Osteoblast (primary cell): Measurements from ENCODE around the gene ZIC1. TPM values are rescaled to one million over a fixed set of nuclear protein-coding genes. Genes with fewer than 3 reads are reported as not detected.
A peak's percentile ranks its signal among the peaks of the same experiment; 100 is the strongest.

Experiments used
- DNase-seq: peaks from one replicate; pipeline ENCODE4 v3.0.0; 2011; ENCODE audit warnings: low spot score, mixed read lengths; ENCODE audit not compliant: insufficient read length; ENCODE audit errors: missing footprints
- H2AFZ ChIP-seq: 2 replicates; pipeline ENCODE4 v1.6.0; 2011; ENCODE audit warnings: mild to moderate bottlenecking, low read length
- H3K27ac ChIP-seq: 2 replicates; pipeline ENCODE4 v1.5.1; 2011; ENCODE audit warnings: mild to moderate bottlenecking, low read depth, low read length, moderate library complexity
- H3K27me3 ChIP-seq: 2 replicates; pipeline ENCODE4 v1.6.0; 2012; ENCODE audit warnings: mild to moderate bottlenecking, control low read depth, inconsistent platforms, low read length, moderate library complexity; ENCODE audit not compliant: insufficient read depth
- H3K36me3 ChIP-seq: 2 replicates; pipeline ENCODE4 v1.5.1; 2011; ENCODE audit warnings: mild to moderate bottlenecking, low read length, control low read depth, moderate library complexity; ENCODE audit not compliant: insufficient read depth
- H3K4me1 ChIP-seq: 2 replicates; pipeline ENCODE4 v1.5.1; 2011; ENCODE audit warnings: mild to moderate bottlenecking, low read length, control low read depth, moderate library complexity; ENCODE audit not compliant: insufficient read depth
- H3K4me2 ChIP-seq: 2 replicates; pipeline ENCODE4 v1.6.0; 2011; ENCODE audit warnings: mild to moderate bottlenecking, low read length; ENCODE audit not compliant: insufficient read depth
- H3K4me3 ChIP-seq: fragments of 200-600 bp; sonication (generic); 3 replicates; pipeline ENCODE4 v1.5.1; 2012; ENCODE audit warnings: mild to moderate bottlenecking, low read length, inconsistent platforms; ENCODE audit not compliant: insufficient read depth
- H3K79me2 ChIP-seq: 2 replicates; pipeline ENCODE4 v1.6.0; 2012; ENCODE audit warnings: mild to moderate bottlenecking, low read length, control low read depth, inconsistent platforms; ENCODE audit not compliant: insufficient read depth
- H3K9me3 ChIP-seq: 2 replicates; pipeline ENCODE4 v1.5.1; 2011; ENCODE audit warnings: low read depth, low read length, control low read depth
- H4K20me1 ChIP-seq: 2 replicates; pipeline ENCODE4 v1.6.0; 2012; ENCODE audit warnings: mild to moderate bottlenecking, low read length, control low read depth; ENCODE audit not compliant: insufficient read depth
- total RNA-seq: library from RNA; depleted of rRNA; stranded (reverse); fragments of >200 nt; gene quantifications from 2 replicates; pipeline ENCODE4 v1.2.3, GENCODE V29; 2012
- TF ChIP-seq, protein P1 (sequence below): IDR thresholded peaks from 2 replicates; pipeline ENCODE4 v1.5.1; 2011; ENCODE audit warnings: mild to moderate bottlenecking, low read depth, low read length, moderate library complexity; ENCODE audit errors: extremely low read depth

Gene ZIC1
- total RNA-seq, 1 donor, result 3.6 TPM

DNA sequence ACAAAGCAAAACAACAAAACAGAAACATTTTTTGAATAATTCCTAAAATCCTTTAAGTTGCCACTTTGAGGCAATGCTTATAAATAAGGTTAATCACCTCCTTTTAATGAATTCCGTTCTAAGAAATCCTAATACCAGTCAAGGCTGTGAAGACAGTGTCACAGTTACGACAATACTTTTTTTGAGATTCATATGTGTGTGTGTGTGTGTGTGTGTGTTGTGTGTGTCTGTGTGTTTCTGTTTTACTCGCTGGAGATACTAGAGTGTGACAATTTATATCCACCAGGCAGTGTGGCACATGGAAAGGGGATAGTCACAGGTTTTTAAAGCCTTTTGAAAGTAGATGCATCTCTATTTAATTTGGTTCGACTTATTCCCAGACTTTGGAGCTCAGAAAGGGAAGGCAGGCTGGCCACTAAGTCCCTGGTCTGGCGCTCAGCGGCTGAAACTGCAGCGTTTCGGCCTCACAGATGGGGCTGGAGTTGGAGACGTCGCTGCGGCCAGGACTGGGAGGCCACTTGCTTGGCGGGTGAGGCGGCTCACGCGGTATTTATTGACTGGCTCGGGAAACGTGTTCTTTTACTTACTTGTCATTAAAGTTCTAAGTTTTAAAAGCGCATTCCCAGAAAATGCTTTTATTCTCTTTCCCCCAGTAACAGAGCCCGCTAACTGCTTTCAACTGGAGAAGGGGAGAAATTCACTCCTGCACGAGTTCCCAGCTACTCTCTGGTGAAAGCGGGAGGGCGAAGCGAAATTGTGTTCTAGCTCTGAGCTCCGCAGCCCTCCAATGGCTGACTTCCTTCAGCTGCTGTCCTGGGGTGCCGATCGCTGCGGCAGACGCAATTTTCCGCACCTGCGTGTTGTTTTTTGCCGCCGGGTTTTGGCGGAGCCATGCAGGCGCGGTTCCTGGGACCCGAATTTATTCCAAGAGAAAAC lies 13.7 kb downstream of the ZIC1 start:
- no peaks in the 10 kb centered on the region for H3K4me1 ChIP-seq
- no peak overlapping the region for H3K27ac ChIP-seq
- no peak overlapping the region for H3K4me3 ChIP-seq
- TF ChIP-seq, protein P1, sequence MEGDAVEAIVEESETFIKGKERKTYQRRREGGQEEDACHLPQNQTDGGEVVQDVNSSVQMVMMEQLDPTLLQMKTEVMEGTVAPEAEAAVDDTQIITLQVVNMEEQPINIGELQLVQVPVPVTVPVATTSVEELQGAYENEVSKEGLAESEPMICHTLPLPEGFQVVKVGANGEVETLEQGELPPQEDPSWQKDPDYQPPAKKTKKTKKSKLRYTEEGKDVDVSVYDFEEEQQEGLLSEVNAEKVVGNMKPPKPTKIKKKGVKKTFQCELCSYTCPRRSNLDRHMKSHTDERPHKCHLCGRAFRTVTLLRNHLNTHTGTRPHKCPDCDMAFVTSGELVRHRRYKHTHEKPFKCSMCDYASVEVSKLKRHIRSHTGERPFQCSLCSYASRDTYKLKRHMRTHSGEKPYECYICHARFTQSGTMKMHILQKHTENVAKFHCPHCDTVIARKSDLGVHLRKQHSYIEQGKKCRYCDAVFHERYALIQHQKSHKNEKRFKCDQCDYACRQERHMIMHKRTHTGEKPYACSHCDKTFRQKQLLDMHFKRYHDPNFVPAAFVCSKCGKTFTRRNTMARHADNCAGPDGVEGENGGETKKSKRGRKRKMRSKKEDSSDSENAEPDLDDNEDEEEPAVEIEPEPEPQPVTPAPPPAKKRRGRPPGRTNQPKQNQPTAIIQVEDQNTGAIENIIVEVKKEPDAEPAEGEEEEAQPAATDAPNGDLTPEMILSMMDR, result no peak
- no peak overlapping the region for H3K4me2 ChIP-seq
- H4K20me1 ChIP-seq, result no peaks in the 10 kb centered on the region
- H3K27me3 ChIP-seq, result peaks cover 92% of the 10 kb centered on the region
- no peaks in the 10 kb centered on the region for H3K79me2 ChIP-seq
- peak; percentile 66 for DNase-seq
- H3K36me3 ChIP-seq, result no peaks in the 10 kb centered on the region
- no peak overlapping the region for H2AFZ ChIP-seq
- peaks cover 3% of the 10 kb centered on the region for H3K9me3 ChIP-seq

DNA sequence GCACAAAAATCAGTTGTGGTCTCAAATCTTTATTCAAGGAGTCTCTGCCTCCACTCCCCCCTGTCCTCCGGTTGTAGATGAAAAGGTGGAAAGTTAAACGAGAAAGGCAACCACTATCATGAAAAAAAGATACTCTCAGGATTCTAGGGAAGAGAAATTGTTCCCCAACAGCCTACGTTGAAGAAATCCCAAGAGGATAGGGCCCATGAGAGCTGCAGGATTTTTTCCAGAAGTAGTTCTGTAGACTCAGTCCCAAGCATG lies 14.3 kb downstream of the ZIC1 start:
- Histone ChIP-seq H2AFZ (no peak overlapping the region), H3K9me3 (peaks cover 3% of the 10 kb centered on the region), H3K27me3 (peaks cover 87% of the 10 kb centered on the region), H3K27ac (no peak overlapping the region), H4K20me1 (no peaks in the 10 kb centered on the region), H3K4me2 (no peak overlapping the region), H3K79me2 (no peaks in the 10 kb centered on the region), H3K36me3 (no peaks in the 10 kb centered on the region), H3K4me3 (no peak overlapping the region), H3K4me1 (no peaks in the 10 kb centered on the region)
- DNase-seq, result no peak
- TF ChIP-seq, protein P1, result no peak

DNA sequence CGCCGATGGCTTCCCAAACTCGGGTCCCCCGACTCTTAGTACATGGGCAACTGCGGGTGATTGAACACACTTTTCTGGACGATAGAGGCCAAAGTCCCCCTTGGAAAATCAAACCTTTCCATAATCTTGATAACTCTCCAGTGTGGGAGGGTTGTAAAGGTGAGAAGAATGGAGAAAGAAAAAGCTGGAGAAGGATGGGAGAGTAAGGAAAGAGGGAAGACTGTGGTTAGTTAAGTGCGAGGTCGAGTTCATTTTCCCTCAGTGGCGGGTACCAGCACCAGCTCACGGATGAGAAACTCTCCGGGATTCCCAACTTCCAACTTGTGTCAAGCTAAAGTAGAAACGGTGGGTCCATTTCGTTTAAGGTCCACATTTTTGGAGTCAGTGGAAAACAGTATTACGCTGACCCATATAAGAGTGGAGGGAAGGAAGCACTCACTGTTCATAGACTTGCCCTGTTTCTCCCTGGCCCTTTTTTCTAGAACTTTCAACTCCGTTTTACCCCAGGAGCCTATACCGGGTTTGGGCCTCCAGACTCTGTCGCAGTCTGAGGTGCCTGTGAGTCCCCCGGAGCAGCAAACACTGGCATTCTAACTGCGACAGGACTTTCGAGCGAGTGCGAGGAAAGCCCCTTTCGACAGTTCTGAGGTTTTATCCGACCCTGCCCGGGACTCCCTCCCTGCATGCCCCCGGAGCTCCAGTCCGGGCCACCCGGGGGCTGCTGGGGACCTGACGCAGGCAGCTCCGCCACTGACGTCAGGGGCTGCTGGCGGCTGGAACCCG lies 14.8 kb downstream of the ZIC1 start:
- Histone ChIP-seq H3K4me1 (no peaks in the 10 kb centered on the region), H4K20me1 (no peaks in the 10 kb centered on the region), H3K36me3 (no peaks in the 10 kb centered on the region), H3K4me3 (no peak overlapping the region), H3K27ac (no peak overlapping the region), H3K4me2 (no peak overlapping the region), H3K27me3 (peaks cover 82% of the 10 kb centered on the region), H3K79me2 (no peaks in the 10 kb centered on the region), H2AFZ (no peak overlapping the region), H3K9me3 (peaks cover 3% of the 10 kb centered on the region)
- TF ChIP-seq, protein P1, result no peak
- peak; percentile 66 for DNase-seq
